Activated CD4-positive, alpha-beta memory T cell treated with anti-CD3 and anti-CD28 coated beads, Interleukin-2, amount 10 ng/mL, durations not matched to agents 7 days and 5 days (primary cell): ENCODE results near the gene RGL1. TPM values are rescaled to one million over a fixed set of nuclear protein-coding genes. Genes with fewer than 3 reads are reported as not detected.

Experiments
- CTCF ChIA-PET: fragments of 350-600 bp; sonication (Branson Sonifier 250); formaldehyde crosslinking; loops from one replicate; lab custom pipeline; 2021; ENCODE audit warnings: antibody characterized with exemption, inconsistent platforms; lab: Charles Lee
- POLR2A ChIA-PET: fragments of 350-600 bp; sonication (Branson Sonifier 250); formaldehyde crosslinking; loops from one replicate; lab custom pipeline; 2021; ENCODE audit warnings: antibody characterized with exemption; lab: Charles Lee
- DNase-seq: peaks from one replicate; pipeline ENCODE4 v3.0.0-alpha.2; 2020
- H3K27ac Mint-ChIP-seq: one replicate; pipeline ENCODE4 v1.8.0; 2021; ENCODE audit warnings: mild to moderate bottlenecking, mixed read lengths
- H3K27me3 Mint-ChIP-seq: one replicate; pipeline ENCODE4 v1.8.0; 2021; ENCODE audit warnings: mixed read lengths
- H3K36me3 Mint-ChIP-seq: one replicate; pipeline ENCODE4 v1.8.0; 2021; ENCODE audit warnings: low read depth, mixed read lengths
- H3K4me1 Mint-ChIP-seq: one replicate; pipeline ENCODE4 v1.8.0; 2021; ENCODE audit warnings: mixed read lengths
- H3K4me3 Mint-ChIP-seq: one replicate; pipeline ENCODE4 v1.8.0; 2021; ENCODE audit warnings: mild to moderate bottlenecking, mixed read lengths
- H3K9me3 Mint-ChIP-seq: one replicate; pipeline ENCODE4 v1.8.0; 2021; ENCODE audit warnings: mixed read lengths
- total RNA-seq, 2 experiments: library from RNA; stranded (reverse); gene quantifications; one replicate each; pipeline ENCODE4 v1.2.3, GENCODE V29; 2021

RGL1 gene
- total RNA-seq, 2 experiments from 2014 or later, result 2.4 to 2.8 TPM

DNA sequence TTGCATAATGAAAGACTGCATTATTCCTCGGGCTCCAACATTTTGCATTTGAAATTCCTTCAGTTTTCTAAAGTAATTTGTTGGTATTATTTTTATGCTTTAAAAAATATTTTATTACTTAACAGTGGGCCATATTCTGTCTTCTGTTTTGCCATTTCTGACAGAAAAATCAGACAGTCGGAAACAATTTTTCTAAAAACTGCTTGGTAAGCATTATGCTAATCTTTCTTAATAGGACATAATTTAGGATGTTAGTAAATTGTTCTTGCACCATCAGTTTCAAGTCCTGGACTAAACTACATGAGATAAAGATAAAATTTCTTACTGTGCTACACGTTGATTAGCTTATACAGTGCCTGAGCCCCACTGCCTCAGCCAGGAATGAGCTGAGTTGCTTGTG, 11.2 kb downstream of the RGL1 start:
- Mint-ChIP-seq H3K4me3 (no peak overlapping the region), H3K27ac (no peak overlapping the region), H3K36me3 (no peaks in the 10 kb centered on the region), H3K27me3 (no peaks in the 10 kb centered on the region), H3K4me1 (no peaks in the 10 kb centered on the region), H3K9me3 (no peaks in the 10 kb centered on the region)
- ChIA-PET POLR2A (no interaction called here), CTCF (no interaction called here)
- DNase-seq, result no peak

DNA sequence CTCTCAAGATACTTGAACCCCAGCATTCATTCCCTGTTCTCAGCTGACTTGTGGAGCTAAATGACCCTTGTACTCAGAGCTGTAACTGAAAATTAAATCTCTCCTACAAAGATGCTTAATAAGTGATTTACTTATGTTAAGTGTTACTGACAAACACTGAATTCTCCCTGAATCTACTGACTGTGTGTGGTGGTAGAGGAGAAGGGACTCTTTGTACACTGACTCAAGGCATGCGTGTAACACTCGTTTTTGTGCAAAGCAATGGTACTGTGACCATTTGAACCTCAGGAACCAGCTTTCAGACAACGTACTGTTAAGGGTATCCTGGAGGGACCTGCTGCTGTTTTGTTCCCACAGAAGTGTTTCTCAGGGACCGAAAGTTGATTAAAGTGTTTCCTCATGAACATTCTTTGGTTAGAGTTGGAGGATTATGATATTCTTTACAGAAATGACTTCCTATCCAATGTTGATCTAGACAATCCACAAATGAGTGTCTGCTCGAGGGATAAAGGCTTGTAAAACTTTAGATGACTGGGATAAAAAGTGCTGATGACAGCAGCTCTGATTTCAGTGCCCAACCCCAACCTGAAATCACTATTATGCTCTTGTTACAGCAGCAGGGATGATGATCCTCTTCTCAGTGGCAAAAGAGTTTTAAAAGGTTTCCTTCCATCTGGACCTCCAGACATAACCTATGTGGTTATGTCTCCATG, 12.8 kb downstream of the RGL1 start:
- Mint-ChIP-seq H3K27ac (no peak overlapping the region), H3K27me3 (no peaks in the 10 kb centered on the region), H3K36me3 (no peaks in the 10 kb centered on the region), H3K4me3 (no peak overlapping the region), H3K9me3 (no peaks in the 10 kb centered on the region), H3K4me1 (peaks cover 1% of the 10 kb centered on the region)
- ChIA-PET CTCF (interaction anchor here (0.9 kb wide), 1 partner anchor 32 kb away, joined by 3 read pairs; no protein-coding TSS in a partner anchor), POLR2A (no interaction called here)
- no peak for DNase-seq

DNA sequence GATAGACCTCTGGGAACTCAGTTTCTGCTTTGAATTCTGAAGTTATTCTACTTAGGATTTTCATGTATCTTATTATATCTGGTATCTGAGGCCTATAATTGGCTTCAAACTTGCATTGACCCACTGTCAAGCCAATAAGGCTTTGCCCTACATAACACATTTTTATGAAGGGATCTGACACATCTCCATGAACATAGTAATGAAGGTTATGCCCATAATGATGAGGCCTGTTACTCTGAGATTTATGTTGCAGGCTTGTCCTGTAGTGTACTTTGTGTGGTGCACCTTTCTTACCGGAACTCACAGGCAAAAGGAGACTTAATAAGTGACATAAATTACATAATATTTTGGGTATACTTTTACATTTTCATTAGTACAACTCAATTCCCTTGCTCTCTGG, 14.1 kb downstream of the RGL1 start:
- DNase-seq, result no peak
- Mint-ChIP-seq H3K27ac (no peak overlapping the region), H3K4me1 (peaks cover 1% of the 10 kb centered on the region), H3K4me3 (no peak overlapping the region), H3K9me3 (no peaks in the 10 kb centered on the region), H3K36me3 (no peaks in the 10 kb centered on the region), H3K27me3 (no peaks in the 10 kb centered on the region)
- POLR2A ChIA-PET, result no interaction called here
- CTCF ChIA-PET, result no interaction called here

DNA sequence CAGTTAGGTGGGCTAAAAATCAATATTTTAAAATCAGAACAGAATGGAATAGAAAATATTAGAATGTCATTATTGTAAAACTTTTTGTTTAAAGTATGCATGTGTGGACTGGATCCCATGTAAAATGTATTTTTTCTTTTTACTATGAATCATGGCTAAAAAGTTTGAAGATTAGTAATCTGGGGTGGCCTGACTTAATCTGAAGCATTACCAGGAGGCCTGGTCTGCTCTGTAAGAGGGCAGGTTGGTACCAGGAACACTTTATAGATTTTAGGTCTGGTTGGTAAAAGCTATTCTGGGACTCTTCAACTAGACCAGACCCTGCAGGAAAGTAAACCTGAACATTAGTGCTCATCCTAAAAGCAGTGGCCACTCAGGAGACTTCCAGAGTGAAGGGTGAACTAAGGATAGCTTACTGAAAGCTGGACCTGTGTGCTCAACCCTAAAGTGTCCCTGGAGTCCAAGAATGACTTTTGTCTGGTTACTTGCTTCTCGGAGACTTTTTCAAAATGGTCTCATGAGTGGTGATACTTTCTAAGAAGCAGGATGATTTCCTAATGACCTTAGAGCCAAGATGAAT, 16.5 kb downstream of the RGL1 start:
- H3K27ac Mint-ChIP-seq, result no peak overlapping the region
- H3K4me1 Mint-ChIP-seq, result peaks cover 1% of the 10 kb centered on the region
- no peaks in the 10 kb centered on the region for H3K27me3 Mint-ChIP-seq
- DNase-seq, result no peak
- H3K9me3 Mint-ChIP-seq, result no peaks in the 10 kb centered on the region
- ChIA-PET POLR2A (no interaction called here), CTCF (interaction anchor here (1.3 kb wide), 1 partner anchor 136 kb away, joined by 3 read pairs; no protein-coding TSS in a partner anchor)
- H3K36me3 Mint-ChIP-seq, result no peaks in the 10 kb centered on the region
- H3K4me3 Mint-ChIP-seq, result no peak overlapping the region

DNA sequence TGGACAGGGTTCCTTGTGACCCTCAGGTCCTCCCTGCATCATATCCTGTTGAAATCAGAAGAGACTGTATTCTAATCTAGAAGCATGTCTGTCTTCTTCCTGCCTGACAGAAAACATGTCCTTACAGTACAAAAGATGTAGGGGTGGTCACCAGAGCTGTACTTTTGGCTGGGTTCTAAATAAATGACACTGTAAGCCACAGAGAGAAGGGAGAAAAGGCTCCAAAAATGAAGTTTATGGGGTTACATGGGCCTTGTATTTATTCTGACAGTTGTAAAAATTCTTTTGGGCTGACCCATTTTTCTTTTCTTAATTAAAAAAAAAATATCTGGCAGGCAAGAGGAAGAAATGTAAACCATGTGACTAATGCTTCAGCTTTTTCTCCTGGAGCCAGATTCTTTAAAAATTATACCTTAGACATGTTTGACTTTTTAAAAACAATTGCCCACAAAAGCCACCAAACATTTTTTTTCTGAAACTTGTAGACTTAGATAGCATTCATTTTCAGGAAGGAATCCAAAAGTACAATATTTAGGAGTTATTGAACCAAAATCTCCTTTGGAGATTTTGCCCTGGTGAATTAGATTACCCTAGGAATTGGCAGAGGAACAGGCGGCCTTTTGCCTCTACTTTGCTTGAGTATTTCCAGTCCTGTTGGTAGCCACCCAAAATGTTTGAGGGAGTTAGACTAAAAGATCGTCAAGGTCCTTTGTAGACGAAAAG, 17.1 kb downstream of the RGL1 start:
- Mint-ChIP-seq H3K36me3 (no peaks in the 10 kb centered on the region), H3K4me3 (no peak overlapping the region), H3K4me1 (peaks cover 1% of the 10 kb centered on the region), H3K9me3 (no peaks in the 10 kb centered on the region), H3K27me3 (no peaks in the 10 kb centered on the region), H3K27ac (no peak overlapping the region)
- POLR2A ChIA-PET, result no interaction called here
- DNase-seq, result no peak
- CTCF ChIA-PET, result interaction anchor here (1.3 kb wide), 1 partner anchor 137 kb away, joined by 3 read pairs; no protein-coding TSS in a partner anchor

DNA sequence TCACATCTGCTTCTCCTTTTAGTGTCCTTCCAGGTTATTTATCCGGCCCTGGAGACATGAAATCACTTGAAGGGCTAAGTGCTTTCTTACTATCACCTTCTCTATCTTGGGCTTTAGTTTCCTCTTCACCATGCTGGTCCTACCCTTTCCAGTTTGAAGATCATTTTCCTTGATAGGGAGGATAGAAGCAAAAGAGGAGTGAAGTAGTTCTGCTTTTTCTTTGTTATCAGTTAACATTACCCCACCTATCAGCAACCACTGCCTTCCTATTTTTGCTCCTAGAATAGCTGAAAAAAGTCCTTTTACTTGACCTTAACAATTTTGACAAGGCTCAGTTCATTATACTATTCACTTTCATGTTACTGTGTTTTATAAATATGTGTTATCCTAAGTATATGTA, 19.4 kb downstream of the RGL1 start:
- POLR2A ChIA-PET, result no interaction called here
- H3K9me3 Mint-ChIP-seq, result no peaks in the 10 kb centered on the region
- no peaks in the 10 kb centered on the region for H3K27me3 Mint-ChIP-seq
- no peak for DNase-seq
- CTCF ChIA-PET, result no interaction called here
- no peak overlapping the region for H3K27ac Mint-ChIP-seq
- peaks cover 1% of the 10 kb centered on the region for H3K4me1 Mint-ChIP-seq
- H3K4me3 Mint-ChIP-seq, result no peak overlapping the region
- no peaks in the 10 kb centered on the region for H3K36me3 Mint-ChIP-seq

DNA sequence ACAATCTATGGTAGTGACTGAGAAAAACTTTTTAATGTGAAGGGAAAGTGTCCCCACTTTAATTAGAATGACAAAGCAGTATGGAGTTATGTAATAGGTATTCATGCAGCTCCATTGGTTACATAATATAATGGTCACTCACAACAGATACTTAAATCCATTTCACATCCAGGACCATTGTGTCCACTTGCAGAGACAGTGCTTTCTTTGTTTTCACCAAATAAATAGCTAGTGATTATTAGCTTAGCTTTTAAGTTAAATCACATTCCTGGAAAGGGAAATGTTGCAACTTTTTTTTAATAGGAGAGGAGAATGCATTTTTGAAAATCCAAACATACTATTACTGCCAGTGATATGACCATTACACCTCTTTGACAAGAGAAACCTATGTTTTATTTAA, 22.9 kb downstream of the RGL1 start:
- Mint-ChIP-seq H3K27ac (no peak overlapping the region), H3K9me3 (no peaks in the 10 kb centered on the region), H3K4me1 (no peaks in the 10 kb centered on the region), H3K36me3 (no peaks in the 10 kb centered on the region), H3K27me3 (no peaks in the 10 kb centered on the region), H3K4me3 (no peak overlapping the region)
- CTCF ChIA-PET, result interaction anchor here (0.6 to 1.4 kb wide), 2 partner anchors 88 to 172 kb away, joined by 3 to 4 read pairs; no protein-coding TSS in a partner anchor
- no peak for DNase-seq
- POLR2A ChIA-PET, result no interaction called here

DNA sequence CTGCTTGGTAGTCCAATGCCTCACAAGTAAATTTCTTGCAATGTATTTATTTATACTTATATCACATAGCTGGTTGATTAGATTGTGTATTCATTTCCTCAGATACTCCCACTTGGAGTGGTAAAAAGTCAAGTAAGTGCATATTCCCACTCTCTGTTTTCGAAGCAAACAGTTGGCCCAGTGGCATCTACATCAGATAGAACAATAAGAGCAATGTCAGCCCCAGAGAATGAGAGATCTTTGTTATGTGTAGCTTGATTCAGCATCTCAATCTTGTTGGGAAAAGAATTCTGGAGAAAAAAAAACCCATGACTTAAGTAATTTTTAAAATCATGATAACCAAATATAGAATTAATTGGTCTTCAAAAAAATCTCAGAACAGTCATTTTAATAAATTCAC, 25.5 kb downstream of the RGL1 start:
- POLR2A ChIA-PET, result no interaction called here

DNA sequence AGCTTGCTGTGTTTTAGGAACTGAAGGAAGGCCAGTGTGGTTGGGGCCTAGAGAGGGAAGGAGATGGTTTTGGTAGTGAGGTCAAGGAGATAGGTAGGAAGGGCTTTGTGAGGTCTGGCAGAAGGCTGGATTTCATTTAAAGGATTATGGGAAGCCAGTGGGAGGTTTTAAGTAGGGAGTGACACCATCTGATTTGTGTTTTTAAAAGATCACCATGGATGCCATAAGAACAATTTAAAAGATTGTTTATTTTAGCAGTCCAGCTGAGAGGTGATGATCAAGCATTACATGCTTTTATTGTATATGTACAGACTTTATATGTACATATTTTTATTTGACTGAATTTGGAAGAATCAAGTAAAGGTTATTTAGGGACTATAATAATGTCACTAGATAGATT, 26.4 kb downstream of the RGL1 start:
- Mint-ChIP-seq H3K27me3 (no peaks in the 10 kb centered on the region), H3K4me1 (no peaks in the 10 kb centered on the region), H3K4me3 (no peak overlapping the region), H3K36me3 (no peaks in the 10 kb centered on the region), H3K9me3 (no peaks in the 10 kb centered on the region), H3K27ac (no peak overlapping the region)
- no peak for DNase-seq
- ChIA-PET CTCF (interaction anchor here (0.6 kb wide), 1 partner anchor 375 kb away, joined by 3 read pairs; no protein-coding TSS in a partner anchor), POLR2A (no interaction called here)

More for the DNA sequence above, 25.5 kb downstream of the RGL1 start:
- Mint-ChIP-seq H3K4me3 (no peak overlapping the region), H3K27me3 (no peaks in the 10 kb centered on the region), H3K36me3 (no peaks in the 10 kb centered on the region), H3K9me3 (no peaks in the 10 kb centered on the region), H3K27ac (no peak overlapping the region), H3K4me1 (no peaks in the 10 kb centered on the region)
- CTCF ChIA-PET, result no interaction called here
- no peak for DNase-seq

DNA sequence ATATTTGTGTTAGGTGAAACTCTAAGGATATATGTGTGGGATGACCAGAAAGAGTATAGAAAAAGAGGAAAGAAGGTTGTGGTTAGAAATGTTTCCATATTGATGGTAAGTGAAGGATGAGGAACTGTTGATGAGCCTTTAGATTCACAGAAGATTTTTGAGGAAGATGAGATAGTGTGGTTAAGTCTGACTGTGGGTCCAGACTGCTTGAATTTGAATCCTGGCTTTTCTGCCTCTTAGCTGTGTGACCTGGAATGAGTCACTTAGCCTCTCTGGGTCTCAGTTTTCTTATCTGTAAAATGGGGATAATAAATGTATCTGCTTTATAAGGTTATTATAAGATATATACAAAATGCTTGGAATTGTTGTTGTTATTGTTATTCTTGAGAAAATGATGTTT, 27.5 kb downstream of the RGL1 start:
- Mint-ChIP-seq H3K4me3 (no peak overlapping the region), H3K9me3 (no peaks in the 10 kb centered on the region), H3K36me3 (no peaks in the 10 kb centered on the region), H3K27ac (no peak overlapping the region), H3K4me1 (no peaks in the 10 kb centered on the region), H3K27me3 (no peaks in the 10 kb centered on the region)
- ChIA-PET CTCF (no interaction called here), POLR2A (no interaction called here)
- no peak for DNase-seq

DNA sequence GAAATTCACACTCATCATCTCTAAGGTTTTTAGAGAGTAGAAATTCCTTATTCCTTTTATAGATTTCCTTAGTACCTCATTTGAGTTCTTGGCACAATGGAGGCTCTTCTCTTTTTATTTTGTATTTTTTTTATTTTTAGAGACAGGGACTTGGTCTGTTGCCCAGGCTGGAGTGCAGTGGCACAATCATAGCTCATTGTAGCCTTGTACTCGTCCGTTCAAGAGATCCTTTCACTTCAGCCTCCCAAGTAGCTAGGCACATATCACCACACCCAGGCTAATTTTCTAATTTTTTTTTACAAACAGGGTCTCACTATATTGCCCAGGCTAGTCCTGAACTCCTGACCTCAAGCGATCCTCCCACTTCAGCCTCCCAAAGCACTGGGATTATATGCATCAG, 29.6 kb downstream of the RGL1 start:
- H3K9me3 Mint-ChIP-seq, result no peaks in the 10 kb centered on the region
- ChIA-PET POLR2A (no interaction called here), CTCF (interaction anchor here (1.0 kb wide), 1 partner anchor 11 kb away, joined by 3 read pairs; no protein-coding TSS in a partner anchor)
- H3K27ac Mint-ChIP-seq, result no peak overlapping the region
- H3K4me1 Mint-ChIP-seq, result no peaks in the 10 kb centered on the region
- H3K36me3 Mint-ChIP-seq, result no peaks in the 10 kb centered on the region
- no peak for DNase-seq
- H3K4me3 Mint-ChIP-seq, result no peak overlapping the region
- H3K27me3 Mint-ChIP-seq, result no peaks in the 10 kb centered on the region

DNA sequence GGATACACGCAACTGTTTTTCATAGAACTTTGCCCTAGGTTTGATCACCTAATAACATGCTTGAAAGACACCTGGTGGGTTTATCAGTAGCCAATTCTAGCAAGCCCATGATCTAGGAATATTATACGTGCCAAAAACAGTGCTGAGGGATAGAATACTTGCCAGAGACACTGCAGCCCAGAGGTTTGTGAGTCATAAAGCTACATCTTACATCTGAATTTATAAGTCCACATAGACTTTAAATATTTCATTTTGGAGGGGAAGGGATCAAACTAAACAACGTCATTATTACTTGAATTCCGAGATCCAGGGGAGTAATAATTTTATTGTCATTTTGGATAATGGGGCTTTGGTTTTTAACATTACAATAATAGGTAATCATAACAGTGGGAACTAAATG, 31.7 kb downstream of the RGL1 start:
- ChIA-PET CTCF (no interaction called here), POLR2A (no interaction called here)
- DNase-seq, result no peak
- H3K27ac Mint-ChIP-seq, result no peak overlapping the region
- no peaks in the 10 kb centered on the region for H3K27me3 Mint-ChIP-seq
- H3K4me3 Mint-ChIP-seq, result no peak overlapping the region
- peaks cover 5% of the 10 kb centered on the region for H3K4me1 Mint-ChIP-seq
- H3K36me3 Mint-ChIP-seq, result no peaks in the 10 kb centered on the region
- H3K9me3 Mint-ChIP-seq, result no peaks in the 10 kb centered on the region

DNA sequence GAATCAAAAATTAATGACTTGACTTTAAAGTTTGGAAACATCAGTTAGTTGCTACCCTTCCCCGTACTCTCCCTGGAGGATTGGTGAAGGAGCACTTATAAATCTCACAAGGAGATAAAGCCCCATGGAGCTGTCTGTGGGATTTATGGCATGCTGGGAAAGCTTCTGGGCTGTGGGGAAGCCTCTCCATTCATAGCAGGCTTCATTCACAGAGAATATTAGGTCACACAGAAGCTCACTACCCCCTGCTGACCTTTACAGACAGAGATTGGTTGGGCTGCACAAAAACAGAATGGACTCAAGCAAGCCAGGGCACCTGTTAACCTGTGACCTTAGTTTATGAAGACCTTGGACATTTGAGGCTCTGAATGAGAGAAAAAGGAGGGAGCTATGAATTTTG, 32.1 kb downstream of the RGL1 start:
- ChIA-PET CTCF (no interaction called here), POLR2A (no interaction called here)
- H3K36me3 Mint-ChIP-seq, result no peaks in the 10 kb centered on the region
- H3K4me1 Mint-ChIP-seq, result peaks cover 10% of the 10 kb centered on the region
- H3K9me3 Mint-ChIP-seq, result no peaks in the 10 kb centered on the region
- H3K4me3 Mint-ChIP-seq, result no peak overlapping the region
- no peak for DNase-seq
- H3K27me3 Mint-ChIP-seq, result no peaks in the 10 kb centered on the region
- no peak overlapping the region for H3K27ac Mint-ChIP-seq
